GM03348 (cell line): Measurements from ENCODE around the gene MYADML2.
"Not testable (repeated sequence)": the region's sequence is repeated elsewhere in the genome, so short reads cannot be mapped to it uniquely, and the experiment has no call there.

Source experiments
- DNase-seq: peaks from one replicate; pipeline ENCODE4 v3.0.0; 2012; ENCODE audit warnings: low spot score

Gene MYADML2

DNA sequence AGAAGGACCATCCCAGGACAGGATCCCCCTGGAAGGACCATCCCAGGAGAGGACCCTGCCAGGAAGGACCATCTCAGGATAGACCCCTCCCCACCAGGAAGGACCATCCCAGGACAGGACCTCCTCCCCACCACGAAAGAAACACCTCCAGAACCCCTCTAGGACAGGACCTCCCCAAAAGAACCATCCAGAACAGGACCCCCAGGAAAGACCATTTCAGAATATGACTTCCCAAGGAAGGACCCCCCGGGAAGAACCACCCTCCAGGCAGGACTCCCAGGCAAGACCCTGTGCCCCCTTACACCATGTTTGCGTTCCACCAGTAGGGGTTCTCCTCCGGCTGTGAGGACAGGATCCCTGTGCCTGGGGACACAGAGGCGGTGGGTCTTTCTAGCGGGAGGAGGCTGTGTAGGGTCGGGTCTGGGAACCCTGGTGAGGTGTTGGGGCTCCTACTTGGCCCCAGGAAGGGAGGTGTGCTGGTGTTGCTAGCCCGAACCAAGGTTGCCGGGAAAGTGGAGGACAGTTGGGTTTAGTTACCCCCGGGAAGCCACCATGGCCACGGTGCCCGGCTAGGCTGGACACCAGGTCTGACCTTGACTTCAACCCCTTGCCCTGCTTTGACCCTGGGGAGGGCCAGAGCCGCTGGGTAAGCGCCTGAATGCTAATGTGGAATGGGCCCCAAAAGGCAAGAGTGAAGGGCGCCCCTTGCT lies 11.8 kb upstream of the MYADML2 start:
- DNase-seq: no peak

GRCh38 chr17:81957691-81958432 lies 10.8 kb upstream of the MYADML2 start:
- DNase-seq: no peak

DNA sequence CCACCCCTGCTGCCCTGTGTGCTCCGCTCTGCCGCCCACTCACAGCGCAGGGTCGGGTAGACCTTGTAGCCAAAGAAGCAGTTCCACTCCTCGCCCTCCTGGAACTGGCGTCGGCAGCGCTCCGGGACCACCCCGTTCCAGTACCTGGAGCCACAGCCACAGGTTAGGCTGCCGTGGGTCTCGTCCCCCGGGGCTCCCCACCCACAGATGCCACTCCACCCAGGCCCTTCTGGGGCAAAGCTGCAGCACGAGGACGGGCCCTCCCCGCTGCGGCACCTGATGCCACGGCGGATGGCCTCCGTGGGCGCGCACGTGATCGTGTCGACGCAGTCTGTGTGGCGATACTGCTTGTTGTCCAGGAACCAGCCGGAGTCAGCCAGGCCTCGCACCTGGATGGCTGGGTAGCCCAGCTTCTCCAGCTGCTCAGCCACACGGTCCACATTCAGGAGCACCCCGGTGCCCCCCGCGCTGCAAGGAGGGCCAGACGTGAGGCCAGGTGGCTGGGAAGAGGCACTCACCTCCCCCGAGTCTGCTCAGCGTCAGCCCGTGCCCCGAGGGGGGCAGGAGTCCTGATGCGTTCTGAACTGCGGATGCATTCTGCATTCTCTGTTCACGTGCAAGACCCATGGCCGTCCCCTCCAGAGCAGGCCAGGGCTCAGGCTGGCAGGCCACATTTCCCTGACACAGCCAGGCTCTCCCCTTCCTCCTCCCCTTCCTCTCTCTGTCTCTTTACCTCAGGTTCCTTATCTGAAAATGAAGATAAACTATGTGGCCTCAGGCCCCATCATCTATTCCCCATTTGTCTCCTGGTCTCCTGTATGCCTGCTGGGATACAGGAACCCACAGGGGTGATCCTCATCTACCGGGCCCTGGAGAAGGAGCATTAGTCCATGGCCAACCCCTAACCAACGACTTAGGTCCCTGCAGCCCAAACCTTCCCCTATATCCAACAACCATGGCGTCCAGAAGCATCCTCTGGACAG lies 9.9 kb upstream of the MYADML2 start:
- DNase-seq: no peak

DNA sequence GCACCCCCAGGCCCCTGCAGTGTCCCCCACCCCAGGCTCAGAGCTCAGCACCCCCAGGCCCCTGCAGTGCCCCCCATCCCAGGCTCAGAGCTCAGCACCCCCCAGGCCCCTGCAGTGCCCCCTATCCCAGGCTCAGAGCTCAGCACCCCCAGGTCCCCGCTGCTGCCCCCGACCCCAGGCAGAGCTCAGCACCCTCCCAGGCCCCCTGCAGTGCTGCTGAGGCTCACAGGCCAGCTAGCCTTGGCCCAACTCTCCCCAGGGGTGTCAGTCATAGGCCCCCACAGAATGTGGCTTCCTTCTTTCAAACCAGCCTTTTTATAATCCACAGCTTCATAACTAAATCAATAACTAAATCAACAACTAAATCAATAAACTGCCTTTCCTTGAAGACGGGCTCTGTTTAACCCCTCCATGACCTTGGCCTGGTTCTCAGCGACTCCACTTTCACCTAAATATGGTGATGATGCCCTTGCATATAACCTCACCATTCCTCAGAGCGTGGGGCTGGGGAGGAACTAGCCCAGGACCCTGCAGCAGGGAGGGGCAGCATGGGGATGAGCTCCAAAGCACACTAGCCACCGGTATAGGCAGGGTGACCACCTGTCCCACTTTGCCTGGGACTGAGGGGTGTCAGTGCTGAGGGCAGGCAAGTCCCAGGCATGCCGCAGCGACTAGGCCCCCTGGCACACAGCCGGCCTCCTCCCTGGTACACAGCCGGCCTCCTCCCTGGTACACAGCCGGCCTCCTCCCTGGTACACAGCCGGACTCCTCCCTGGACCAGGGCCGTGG lies 8.9 kb upstream of the MYADML2 start:
- DNase-seq: no peak

- DNase-seq: no peak
Measured at GRCh38 chr17:81955058-81955681, 8.1 kb upstream of the MYADML2 start.

GRCh38 chr17:81954131-81955057 lies 7.4 kb upstream of the MYADML2 start:
- DNase-seq: no peak

DNA sequence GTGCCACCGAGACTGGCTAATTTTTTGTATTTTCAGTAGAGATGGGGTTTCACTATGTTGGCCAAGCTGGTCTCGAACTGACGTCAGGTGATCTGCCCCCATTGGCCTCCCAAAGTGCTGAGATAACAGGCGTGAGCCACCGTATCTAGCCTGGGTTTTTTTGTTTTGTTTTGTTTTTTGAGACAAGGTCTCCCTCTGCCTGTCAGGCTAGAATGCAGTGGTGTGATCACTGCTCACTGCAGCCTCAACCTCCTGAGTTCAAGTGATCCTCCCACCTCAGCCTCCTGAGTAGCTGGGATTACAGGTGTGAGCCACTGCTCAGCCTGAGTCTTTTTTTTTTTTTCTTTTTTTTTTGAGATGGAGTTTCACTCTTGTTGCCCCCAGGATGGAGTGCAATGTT lies 6.4 kb upstream of the MYADML2 start:
- DNase-seq: not testable (repeated sequence)

- DNase-seq: no peak
Measured at GRCh38 chr17:81952792-81953228, 5.8 kb upstream of the MYADML2 start.

DNA sequence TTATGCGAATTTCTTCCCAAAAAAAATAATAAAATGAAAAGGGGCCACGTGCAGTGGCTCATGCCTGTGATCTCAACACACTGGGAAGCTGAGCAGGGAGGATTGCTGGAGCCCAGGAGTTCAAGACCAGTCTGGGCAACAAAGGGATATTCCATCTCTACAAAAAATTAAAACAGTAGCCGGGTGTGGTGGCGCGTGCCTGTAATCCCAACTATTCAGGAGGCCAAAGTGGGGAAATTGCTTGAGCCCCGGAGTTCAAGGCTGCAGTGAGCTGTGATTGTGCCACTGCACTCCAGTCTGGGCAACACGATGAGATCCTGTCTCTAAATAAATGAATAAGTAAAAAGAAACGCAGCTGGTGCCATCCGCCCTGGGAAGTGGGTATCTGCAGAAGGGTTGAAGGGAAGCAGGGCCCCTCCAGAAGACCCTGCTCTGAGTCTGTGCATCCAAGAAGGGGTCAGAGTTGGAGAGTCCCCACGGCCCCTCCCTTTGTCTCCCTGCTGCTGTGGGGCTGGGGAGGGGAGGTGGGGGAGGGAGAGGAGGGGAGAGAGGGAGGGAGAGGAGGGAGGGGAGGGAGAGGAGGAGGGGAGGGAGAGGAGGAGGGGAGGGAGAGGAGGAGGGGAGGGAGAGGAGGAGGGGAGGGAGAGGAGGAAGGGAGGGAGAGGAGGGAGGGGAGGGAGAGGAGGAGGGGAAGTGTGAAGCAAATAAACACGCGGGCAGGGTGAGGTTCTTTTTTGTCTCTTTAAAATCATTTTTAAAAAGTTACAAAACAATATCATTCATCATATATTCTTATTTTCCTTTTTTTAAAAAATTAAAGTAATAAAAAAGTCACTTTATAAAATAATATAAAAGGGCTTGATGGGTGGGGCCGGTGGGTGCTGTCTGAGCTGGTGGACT lies 5.0 kb upstream of the MYADML2 start:
- no peak for DNase-seq

DNA sequence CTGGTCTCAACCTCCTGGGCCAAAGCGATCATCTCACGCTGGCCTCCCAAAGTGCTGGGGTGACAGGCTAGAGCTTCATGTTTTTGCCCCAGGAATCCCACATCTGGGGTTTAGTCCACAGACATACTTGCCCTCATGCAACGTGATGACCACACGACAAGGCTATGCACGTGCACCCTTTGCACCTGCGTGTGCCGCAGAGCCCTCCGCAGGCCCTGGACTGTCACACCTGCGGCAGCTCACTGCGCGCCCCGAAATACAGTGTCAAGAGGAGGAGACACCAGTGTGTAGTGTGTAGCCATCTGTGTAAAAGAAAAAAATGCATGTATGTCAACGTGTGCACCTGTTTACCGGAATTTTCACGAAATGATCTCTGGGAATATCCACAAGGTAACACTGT lies 3.5 kb upstream of the MYADML2 start:
- DNase-seq: no peak

DNA sequence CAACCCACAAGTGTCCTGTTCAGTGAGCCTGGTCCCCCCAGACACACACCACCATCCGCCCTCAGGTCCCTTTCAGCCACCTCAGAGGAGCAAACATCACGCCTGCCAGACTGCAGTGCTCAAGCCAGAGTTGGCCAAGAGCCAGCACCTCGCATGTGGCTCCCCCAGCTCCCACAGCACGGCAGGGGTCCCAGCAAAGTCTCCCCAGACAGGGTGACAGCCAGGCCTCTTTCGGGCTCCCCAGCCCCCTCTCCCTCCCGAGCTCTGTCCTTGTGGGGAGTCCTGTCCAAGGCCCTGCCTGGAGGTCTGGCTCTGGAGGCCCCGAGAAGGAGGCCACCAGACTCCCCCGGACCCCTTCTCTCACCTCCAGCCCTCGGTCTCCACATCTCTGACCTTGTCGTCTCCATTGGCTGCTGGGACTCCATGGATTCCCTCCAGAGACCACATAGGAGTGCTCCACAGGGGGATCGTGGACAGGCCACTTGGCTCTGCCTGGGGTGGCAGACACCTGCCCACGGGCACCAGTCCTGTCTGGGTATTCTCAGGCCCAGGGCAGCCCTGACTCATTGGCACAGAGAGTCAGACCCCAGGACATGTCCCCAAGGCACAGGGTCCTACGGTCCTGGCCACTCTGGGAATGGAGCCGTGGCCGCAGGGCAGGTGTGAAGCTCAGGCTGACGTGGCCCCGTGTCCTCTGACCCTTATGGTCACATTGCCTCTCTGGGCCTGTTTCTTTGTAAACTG lies 1.8 kb upstream of the MYADML2 start:
- DNase-seq: no peak

- no peak for DNase-seq
Measured at GRCh38 chr17:81944858-81945257, 2.2 kb downstream of the MYADML2 start.

GRCh38 chr17:81942167-81942553 lies 4.9 kb downstream of the MYADML2 start:
- no peak for DNase-seq

DNA sequence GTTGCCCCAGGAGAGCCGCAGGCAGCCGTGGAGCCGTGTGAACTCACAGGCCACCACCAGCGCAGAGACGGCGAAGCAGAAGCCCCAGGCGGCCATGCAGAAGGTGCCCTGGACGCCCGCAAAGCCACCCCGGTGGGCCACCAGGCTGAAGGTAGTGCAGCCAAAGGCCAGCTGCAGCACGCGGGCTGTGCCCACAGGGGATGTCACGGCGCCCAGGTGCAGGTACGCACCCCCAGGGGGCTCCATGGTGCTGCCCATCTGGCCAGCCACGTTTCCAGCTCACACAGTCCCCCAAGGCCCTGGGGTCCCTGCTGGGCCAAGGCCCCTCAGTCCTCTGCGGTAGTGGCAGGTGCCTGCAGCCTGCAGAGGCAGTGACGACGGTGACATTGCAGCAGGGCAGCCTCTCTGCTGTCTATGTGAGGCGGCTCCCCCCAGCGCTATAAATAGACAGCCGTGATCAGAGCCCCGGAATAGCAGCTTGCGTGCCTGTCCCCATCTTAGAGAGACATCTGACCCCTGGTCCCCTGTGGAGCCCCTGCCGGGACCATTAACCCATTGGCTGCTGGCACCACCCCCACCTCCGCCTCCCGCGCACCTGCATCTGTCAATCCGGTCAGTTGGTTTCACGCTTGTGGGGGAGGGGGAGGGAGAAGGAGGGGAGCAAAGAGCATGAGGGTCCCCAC lies 5.4 kb downstream of the MYADML2 start:
- DNase-seq: no peak

- no peak for DNase-seq
Measured at GRCh38 chr17:81940538-81941483, 6.2 kb downstream of the MYADML2 start.

DNA sequence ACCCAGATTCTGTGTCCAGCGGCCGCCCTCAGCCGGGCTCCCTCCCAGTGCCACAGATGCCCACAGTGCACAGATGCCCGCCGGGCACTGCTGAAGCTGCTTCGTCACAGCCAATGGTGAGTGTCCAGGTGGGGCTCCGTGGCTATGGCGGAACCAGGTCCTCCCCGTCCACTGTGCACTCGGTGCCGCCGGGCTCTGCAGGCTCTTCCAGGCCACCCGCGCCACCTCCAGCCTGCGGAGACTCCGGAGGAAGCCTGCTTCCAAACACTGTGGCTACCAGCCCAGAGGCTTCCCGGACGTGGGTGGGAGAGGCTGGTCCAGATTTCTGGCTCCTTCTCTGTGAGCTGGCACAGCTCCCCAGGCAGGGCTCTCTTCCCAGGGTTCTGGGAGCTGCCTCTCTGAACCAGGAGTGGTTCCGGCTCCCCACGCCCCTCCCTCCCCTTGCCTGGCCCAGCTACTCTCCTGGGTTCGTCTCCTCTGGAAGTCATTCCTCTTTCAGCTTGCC lies 7.1 kb downstream of the MYADML2 start:
- peak; percentile 77 for DNase-seq
